Measurements from ENCODE around the gene ENOX1.

GRCh38 chr13:43266936-43267615 is 519.7 kb downstream of the ENOX1 start:
- TF ChIP-seq CTCF (IDR thresholded peaks at IDR 0.05): no peak
- TF ChIP-seq EZH2 (IDR thresholded peaks at IDR 0.05): no peak
